GM18519 (cell line): ENCODE measurements around the gene PYHIN1.

Source experiments
- ATAC-seq: cut with Tn5 transposase; IDR thresholded peaks from one replicate; pipeline ENCODE4 v1.9.1; 2021; ENCODE audit warnings: mild to moderate bottlenecking, moderate library complexity; ENCODE audit not compliant: unreplicated experiment, low FRiP score

The PYHIN1 gene

DNA sequence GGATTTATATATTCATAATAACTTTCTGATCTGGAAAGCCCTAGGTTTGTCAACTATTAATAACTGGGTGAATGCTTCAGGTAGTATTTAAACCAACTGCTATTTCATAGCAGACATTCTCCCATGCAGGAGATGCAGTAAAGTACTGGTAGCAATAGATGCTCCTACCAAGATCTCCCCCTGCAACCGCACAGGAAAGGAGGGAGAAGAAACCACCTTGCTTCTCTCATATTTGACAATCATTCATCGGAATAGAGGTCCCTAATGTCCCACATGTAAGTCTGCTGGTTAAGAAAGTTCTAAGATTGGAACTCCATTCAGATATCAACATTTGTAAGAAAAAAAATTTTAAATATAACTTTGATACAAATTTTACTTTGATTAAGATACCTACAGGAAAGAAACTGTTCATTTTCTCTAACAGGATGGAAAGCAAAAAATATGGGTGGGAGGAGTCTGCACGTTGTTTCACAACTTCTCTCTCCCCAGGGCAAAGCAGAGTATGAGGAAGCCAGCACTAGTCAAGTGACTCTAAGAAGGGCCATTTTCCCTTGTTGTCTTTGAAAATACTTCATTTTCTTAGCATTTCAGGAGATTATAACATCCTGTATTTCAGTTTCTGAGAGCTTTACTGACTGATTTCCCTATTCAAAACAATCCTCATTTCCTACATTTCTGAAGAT lies at the start of gene PYHIN1:
Gene PYHIN1 (plus strand): TSS at position 498 of the 683 bp plus-strand sequence. CDS start 5,359 bp downstream, outside the sequence.
- no peak for ATAC-seq

DNA sequence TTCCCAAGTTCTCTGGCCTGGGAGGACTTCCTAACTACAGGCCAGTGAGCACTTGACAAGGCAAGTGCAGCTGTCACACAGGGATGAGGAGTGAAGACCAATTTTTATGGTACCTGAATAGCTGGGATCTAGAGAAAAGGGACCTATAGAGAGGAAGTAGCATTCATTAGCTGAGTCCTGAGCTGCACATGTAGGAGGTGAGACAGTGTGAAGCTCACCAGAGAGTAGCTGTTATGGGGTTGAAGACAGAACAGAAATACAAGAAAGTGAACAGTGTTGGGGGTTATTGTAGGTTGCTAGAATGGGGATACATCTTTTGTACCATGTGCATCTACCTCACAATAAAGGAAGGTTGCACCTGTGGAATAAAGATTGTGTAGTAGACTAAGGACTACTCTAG lies 37.7 kb upstream of the PYHIN1 start:
- no peak for ATAC-seq

DNA sequence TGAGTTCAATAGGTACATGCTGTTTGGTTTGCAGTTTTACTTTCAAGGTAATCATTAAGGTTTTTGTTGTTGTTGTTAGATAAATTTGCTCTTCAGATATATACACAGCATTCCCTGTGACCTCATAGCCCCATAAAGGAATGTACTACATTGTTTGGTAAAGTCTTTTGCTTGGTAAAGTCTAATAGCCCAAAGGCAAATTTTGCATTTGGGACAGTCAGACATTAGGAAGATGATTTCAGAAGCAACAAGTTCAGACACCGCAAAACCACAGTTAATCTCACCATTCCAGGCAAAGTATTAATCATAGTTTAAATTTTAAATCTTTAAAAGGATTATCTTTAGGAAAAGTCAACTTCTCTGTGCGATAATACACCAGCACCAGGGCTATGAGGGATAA lies 32.6 kb upstream of the PYHIN1 start:
- ATAC-seq = no peak

DNA sequence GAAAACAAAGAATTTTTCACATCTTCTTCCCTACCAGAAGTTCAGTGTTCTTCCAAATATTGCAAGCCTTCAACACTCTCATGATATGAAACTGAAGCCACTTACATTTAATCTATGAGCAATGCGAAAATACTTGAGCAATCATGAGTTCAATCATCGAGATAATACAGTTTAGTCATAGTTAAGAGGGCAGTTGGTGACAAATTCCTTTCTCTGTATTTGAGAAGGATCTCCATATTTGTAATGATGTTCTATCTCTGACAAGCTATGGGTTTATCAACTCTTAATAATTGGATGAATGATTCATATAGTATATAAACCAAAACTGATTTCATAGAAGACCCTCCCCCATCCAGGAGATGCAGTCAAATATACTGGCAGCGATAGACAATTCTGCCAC lies 29.7 kb upstream of the PYHIN1 start:
- ATAC-seq = no peak

DNA sequence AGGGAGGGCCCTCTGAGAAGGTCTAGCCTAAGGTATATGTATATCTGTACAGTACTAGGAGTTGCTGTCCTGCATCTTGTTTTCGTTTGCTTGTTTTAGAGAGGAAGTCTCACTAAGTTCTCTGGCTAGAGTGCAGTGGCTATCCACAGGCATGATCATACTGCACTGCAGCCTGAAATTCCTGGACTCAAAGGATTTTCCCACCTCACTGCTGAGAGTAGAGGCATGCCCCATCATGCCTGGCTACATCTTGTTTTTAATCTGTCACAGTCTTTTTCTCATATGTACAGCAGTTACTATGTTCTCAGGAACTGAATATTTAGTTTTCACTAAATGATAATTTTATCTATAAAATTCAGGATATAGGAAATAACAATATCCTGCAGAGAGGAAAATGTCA lies 15.3 kb upstream of the PYHIN1 start:
- no peak for ATAC-seq

DNA sequence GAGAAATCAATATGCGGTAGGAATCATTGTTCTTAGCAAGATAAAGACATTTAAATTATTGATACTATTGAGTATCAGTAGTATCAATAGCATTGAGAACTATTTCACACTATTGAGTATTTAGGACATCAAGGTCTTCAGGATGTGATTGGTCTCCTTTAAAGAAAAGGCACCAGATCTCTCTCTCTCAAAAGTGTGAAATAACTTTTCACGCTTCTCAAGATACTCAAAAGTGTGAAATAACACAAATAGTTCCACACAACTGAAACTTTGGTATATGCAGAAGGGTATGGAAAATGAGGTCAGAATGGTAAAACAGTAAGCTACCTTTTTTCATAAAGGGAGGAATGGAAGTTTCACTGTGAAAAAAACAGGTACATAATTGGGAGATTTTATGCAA lies 6.7 kb upstream of the PYHIN1 start:
- no peak for ATAC-seq

DNA sequence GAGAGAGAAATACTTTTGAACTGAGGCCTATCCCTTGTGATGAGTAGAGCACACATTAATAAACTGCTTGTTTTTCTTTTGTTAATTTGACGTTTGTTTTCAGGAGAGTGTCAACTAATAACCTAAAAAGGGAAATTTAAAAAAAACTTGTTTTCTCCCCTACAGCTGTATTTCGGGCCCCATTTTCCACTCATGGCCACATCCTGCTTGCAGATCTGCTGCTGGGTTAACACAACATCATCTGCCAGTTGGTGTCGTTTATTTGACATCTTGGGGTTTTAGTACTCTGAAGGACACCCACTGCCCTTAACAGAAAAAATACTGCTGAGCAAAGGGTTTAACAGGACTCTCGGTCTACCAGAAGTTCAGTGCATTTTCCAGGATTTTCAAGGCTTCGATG lies 848 bp upstream of the PYHIN1 start:
- no peak for ATAC-seq

DNA sequence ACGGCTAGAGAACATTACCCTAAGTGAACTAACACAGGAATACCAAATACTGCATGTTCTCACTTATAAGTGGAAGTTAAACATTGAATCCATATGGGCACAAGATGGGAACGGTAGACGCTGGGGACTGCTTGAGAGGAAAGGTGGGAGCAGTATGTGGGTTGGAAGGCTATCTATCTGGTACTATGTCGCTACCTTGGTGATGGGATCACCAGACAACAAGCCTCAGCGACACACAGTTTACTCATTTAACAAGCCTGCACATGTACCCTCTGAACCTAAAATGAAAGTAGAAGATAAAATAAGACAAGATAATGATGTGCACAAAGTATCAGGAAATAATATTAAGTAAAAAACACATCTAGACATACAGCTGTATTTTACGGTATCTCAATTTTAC lies 819 bp downstream of the PYHIN1 start:
- no peak for ATAC-seq

DNA sequence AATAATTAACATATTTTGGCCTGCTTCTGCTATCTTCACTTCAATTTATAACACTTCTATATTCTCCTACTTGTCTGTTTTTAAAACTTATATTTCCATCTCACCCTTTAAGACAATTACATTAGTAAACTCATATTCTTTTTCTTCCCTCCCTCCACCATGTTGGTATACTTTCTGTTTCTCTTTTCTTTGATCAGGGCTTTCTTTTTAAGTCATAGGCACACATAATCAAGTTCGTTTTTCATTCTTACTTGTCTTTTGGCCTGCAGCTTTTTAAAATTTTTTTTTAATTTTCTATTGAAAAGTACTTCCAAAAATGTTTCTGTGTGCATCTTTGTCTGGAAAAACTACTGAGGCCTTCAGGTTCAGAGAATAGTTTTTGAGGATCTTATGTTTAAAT lies 2.3 kb downstream of the PYHIN1 start:
- no peak for ATAC-seq

DNA sequence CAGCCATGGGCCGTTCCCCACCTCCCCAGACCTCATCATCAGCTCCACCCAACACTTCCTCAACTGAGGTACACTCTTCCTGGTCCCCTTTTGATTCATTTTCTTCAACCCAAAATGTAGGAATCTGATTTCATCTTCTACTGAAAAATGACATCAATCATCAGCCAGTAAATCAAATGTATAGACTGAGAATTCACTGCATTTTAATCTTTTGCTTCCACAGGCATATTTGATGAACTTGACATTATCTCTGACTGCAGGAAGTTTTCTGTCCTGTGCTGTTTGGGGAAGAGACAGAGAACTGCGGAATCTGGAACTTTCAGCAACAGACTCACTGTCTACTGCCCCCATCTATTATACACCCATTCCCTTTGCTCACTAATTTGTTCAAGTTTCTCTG lies 7.8 kb downstream of the PYHIN1 start:
- ATAC-seq = no peak

DNA sequence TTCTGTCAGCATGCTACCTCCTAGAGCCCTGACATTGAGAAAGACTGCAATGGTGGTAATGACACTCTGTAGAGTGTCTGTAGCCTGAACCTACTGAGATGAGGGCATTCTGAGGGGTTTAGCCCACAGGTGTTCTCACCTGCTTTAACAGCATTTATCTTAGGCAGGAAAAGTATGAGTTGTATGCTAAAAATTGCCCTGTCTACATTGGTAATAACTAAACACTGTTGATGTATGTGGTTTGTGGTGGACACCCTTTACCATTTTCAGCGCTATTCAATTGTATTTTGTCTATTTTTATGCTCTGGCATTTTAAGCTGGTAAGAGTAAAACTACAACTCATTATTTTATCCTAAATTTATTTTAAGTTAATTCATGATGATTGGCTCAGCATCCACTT lies 10.0 kb downstream of the PYHIN1 start:
- ATAC-seq = no peak

DNA sequence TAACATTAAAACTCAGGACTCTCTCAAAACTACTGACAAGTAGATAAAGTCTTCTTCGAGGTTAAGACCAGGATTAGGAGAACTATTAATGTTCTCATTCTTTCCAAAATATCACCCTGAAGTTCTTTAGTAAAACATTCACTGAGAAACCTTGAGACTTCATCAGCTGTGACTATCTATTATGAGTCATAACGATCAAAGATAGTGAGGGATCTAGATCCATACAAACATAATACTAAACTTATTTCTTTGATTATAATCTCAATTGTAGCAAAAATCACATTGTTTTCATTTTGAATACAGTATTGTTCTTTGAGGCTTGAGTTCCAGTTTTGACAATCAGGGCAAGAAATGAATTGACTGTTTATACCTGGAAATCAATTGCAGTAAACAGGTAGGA lies 11.1 kb downstream of the PYHIN1 start:
- no peak for ATAC-seq

DNA sequence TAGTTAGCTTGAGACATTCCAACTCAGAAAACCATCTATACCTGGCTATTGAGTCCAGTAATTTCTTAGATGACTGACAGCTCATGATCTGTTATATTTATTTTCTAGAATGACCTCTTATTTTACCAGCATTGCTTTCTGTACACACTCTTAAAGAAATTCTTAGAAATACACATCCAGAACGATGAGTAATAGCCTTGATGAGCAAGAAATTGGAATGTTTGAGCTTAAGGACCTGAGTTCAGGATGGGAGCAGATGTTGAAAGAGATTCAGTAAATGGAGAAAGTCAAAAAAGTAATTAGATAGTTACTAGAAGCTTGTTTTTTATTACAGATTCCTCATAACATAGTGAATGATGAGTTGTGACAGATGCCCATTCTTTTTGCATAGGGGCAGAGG lies 11.7 kb downstream of the PYHIN1 start:
- no peak for ATAC-seq

DNA sequence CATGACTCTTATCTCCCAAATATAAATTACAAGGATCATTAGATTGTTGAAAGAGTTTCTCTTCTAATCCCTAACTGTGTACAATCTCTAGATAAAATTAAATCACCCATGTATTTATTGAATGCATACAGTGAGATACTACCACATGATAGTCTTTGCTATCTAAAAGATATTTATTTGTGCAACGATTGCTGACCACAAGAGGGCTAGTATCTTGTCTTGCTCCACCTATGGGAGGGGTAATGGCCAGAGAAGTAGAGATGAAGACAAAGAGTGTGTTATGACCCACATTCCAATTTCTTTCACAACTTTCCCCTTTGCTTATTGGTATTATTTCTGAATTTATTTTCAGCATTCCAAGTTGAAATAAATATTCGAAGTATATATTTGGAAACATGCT lies 13.7 kb downstream of the PYHIN1 start:
- no peak for ATAC-seq

DNA sequence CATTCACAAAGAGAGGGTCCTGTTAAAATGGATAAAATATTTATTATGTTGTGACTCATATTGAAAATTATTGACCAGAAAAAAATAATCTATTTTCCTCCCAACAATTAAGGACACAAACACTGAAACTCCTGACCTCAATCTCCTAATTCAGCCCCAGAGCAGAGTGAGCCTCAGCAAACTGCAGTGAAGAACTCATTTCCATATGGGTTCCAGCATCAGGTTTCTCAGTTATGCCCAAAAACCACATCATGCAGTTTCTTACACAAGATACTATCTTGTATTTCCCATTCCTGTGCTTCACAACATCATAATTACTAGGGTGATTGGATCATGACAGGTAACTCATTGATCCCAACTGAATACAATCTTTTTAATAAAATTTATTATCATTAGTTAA lies 15.4 kb downstream of the PYHIN1 start:
- ATAC-seq = no peak

DNA sequence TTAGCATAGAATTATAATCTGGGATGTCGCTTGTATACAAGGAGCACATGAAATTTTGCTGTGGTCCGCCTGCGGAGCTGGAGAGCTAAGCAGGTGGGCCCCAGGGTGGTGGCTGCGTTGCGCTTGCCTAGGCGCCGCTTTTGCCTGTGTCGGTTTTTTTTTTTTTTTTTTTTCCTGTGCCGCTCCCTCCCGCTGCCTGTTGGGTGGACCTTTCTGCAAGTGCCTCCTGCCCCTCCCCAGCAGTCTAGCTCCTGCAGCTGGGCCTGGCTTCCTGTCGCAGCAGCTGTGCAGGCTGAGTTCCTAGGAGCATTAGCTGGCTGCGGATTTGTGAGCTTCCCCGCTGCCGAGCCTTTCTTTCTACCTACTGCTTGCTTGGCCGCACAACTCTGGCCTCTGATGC lies 20.6 kb downstream of the PYHIN1 start:
- ATAC-seq = no peak

DNA sequence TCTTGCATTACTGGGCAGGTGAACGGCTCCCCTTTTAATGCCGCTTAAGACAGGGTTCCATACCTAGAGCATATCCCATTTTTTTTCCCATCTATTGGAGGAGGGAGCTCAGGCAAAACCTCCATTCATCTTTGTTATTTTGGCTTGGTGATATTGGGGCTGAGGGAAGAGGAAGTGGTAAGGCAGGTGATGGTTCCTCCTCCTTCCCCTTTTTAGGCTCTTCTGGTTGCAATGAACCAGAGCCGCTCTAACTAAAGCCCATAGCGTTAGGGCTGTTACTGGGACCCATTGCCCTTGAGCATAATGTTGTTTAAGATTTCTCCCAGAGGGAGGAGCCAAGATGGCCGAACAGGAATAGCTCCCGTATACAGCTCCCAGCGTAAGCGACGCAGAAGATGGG lies 21.1 kb downstream of the PYHIN1 start:
- ATAC-seq = no peak

DNA sequence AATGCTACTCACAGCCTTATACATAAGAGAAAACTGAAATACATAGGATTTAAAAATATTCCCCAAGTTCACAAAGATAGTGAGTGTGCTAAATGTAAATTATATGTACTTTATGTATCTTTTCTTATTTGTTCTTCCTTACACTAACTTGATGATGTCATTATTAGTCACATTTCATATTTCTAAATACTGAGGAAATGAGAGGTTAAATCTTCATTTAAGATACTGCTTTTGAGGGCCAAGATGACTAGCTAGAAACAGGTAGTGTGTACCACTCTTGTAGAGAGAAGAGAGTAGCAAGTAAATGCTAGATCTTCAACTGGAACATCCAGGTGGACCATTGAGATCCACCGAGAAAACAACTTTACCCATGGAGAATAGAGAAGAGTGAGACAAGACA lies 29.8 kb downstream of the PYHIN1 start:
- ATAC-seq = no peak

DNA sequence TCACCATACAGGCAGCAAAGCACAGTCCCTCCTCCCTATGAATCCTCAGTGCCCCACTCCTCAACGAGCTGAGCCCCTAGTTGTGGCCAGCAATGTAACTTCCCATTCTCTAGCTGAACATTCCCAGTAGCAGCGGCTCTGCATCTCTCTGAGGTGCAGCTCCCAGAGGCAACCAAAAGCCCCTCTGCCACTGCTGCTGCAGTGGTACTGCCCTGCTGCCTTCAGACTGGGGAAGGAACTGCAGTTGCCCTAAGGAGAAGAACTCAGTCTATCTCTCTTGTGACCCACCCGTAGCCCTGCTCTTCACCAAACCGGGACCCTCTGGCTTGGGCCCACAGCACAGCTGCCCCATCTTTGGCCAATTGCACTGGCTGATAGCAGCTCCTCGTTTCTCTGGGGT lies 31.6 kb downstream of the PYHIN1 start:
- ATAC-seq = no peak

DNA sequence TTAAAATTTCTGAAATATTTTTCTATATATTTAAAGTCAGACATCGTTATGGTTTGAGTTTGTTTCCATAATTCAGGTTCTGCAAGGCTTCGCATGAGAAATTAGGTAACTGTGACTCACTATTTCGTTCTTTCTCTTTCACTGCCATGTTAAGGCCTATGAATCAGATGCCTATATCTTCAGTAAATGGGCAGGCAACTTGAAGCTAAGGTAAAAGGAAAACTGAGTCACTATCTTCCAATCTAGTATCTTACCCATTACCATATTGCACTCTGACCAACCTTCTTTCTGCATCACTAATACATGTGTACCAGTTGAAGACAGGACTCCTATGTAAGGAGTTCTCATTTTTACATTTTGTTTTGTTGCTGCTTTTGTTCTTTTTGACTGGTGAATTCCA lies 37.8 kb downstream of the PYHIN1 start:
- no peak for ATAC-seq

DNA sequence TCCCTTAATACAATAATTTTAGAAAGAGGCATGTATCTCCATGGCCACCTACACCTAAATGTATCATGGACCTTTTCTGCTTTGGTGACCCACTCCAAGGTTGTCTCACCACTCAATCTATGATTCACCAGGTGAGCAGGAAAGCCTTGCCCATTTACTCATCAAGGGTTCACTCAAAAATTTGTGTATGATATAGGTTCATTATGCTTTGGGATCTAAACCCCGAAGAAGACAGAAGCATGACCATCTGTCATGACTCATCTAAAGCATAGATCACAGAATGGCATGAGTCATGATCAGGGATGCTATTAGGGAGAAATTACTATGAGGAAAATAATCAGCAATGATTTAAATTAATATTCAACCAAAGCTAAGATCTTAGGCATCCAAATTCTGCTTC lies 38.5 kb downstream of the PYHIN1 start:
- no peak for ATAC-seq

DNA sequence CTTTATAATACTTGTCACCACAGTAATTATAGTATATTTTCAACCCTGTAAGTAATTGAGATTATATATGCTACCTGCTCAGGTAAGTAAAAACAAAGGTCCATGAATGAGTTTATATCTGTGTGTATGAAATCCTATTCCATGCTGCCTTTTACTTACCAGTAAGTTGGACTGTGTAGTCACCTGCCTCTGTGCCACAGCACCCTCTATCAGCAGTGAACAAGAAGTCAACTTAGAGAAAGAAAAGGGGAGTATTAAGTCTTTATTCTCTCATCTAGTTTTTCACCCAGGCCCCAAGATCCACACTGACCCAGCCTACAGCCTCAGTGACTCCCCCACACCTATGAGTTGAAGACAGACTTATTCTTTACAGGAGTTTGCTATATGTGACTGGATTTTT lies 41.5 kb downstream of the PYHIN1 start:
- no peak for ATAC-seq

DNA sequence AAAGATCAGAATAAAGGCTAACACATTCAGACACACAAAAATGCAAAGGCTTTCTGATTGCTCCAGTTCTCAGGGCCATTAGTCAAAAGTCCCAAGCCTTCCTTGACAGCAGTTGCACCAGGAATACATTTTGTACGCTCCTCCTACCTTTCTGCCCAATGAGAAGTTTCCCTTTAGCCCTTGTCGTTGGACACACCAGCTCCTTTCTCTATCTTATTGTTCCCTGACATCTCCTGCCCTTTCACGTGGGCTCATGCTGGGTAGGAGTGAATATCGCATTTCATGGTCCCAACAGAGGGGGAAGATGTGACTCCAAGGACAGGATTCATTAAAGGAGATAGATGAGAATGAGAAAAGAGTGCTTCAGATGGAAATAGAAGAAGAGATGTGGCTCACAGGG lies 44.9 kb downstream of the PYHIN1 start:
- no peak for ATAC-seq
